Activated CD4-positive, alpha-beta T cell treated with anti-CD3 and anti-CD28 coated beads, Interleukin-2, amount 10 ng/mL, durations not matched to agents 24 days and 14 days (primary cell): ENCODE data around the gene DGKB. TPM values are rescaled to one million over a fixed set of nuclear protein-coding genes. Genes with fewer than 3 reads are reported as not detected.

Source experiments
- DNase-seq: peaks from one replicate; pipeline ENCODE4 v3.0.0; 2022
- H3K27ac Mint-ChIP-seq: one replicate; pipeline ENCODE4 v1.8.0; 2022; ENCODE audit warnings: mild to moderate bottlenecking, mixed read lengths
- H3K27me3 Mint-ChIP-seq: one replicate; pipeline ENCODE4 v1.8.0; 2022; ENCODE audit warnings: mixed read lengths
- H3K36me3 Mint-ChIP-seq: one replicate; pipeline ENCODE4 v1.8.0; 2022; ENCODE audit warnings: low read depth, mild to moderate bottlenecking, mixed read lengths
- H3K4me1 Mint-ChIP-seq: one replicate; pipeline ENCODE4 v1.8.0; 2021; ENCODE audit warnings: mixed read lengths
- H3K4me3 Mint-ChIP-seq: one replicate; pipeline ENCODE4 v1.8.0; 2022; ENCODE audit warnings: mild to moderate bottlenecking, moderate library complexity, mixed read lengths
- H3K9me3 Mint-ChIP-seq: one replicate; pipeline ENCODE4 v1.8.0; 2021; ENCODE audit warnings: mixed read lengths
- intact Hi-C: fragments of 100-400 bp; cut with micrococcal nuclease; formaldehyde crosslinking; loops from one replicate; pipeline ENCODE4 v1.15.1; 2023
- total RNA-seq: library from RNA; stranded (reverse); gene quantifications from 2 replicates; pipeline ENCODE4 v1.2.3, GENCODE V29; 2022

Gene DGKB
- total RNA-seq, 1 donor from 2014 or later: not detected

DNA sequence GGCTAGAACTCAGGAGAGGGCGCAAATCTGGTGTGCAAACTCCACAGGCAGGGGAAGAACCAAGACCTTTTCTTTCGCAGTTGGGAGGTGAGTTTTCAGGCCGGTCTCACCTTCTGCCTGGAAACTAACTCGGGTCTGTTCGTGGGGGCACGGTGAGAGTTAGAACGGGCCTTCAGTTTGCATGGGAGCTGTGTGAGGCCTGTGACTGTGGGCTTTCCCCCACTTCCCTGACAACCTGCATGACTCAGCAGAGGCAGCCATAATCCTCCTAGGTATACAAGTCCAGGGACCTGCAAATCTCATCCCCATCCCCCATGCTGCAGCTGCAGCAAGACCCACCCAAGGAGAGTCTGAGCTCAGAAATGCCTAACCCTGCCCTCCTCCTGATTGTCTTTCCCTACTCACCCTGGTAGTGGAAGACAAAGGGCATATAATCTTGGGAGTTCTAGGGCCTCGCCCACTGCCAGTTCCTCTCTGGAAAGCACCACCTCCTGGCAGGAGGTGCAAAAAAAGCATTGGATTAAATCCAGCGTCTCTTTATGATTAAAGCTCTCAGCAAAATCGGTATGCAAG lies 718.2 kb downstream of the DGKB start:
- H3K36me3 Mint-ChIP-seq: no peaks in the 10 kb centered on the region
- H3K4me3 Mint-ChIP-seq: no peak overlapping the region
- peaks cover 4% of the 10 kb centered on the region for H3K9me3 Mint-ChIP-seq
- intact Hi-C loops: no loop called here
- DNase-seq: no peak
- H3K27me3 Mint-ChIP-seq: no peaks in the 10 kb centered on the region
- H3K27ac Mint-ChIP-seq: no peak overlapping the region
- no peaks in the 10 kb centered on the region for H3K4me1 Mint-ChIP-seq

DNA sequence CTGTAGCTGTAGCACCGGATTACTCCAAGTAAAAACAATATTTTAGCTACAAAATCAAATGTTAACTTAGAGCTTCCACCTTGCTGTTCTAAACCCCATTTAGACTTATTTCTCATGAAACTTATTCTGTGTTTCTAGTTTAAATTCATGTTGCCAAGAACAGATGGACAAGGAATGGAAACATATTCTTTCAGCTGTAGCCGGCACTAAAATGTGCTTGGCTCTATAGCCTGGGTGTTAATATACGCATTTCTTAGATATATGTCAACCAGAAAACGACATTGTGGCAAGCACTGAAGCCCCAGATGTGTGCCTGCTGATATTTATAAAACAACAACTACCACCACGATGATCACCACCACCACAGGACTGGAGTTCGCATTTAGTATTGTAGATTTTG lies 722.8 kb downstream of the DGKB start:
- H3K4me1 Mint-ChIP-seq: no peaks in the 10 kb centered on the region
- no peak overlapping the region for H3K4me3 Mint-ChIP-seq
- DNase-seq: no peak

DNA sequence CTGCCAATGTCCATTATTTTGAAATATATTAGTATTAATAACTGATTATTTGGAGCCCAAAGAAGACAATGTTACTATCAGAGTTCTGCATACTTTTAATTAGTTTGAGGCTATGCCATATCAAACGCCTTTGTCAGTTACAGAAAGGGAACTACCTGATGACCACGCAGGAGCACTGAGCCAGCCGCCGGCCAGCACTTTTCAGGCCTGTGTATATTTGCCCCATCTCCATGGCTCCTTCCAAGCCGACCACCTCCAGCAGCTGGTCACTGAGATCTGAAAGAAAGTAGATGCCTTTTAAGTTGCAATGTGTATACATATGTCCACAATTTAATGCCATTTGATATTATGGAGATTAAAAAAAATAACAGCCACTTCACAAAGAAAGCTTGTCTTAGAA lies 724.7 kb downstream of the DGKB start:
- Mint-ChIP-seq H3K9me3 (no peaks in the 10 kb centered on the region), H3K4me3 (no peak overlapping the region), H3K36me3 (no peaks in the 10 kb centered on the region), H3K27me3 (no peaks in the 10 kb centered on the region), H3K4me1 (no peaks in the 10 kb centered on the region), H3K27ac (no peak overlapping the region)
- intact Hi-C loops: no loop called here
- no peak for DNase-seq

More for the DNA sequence above, 722.8 kb downstream of the DGKB start:
- Mint-ChIP-seq H3K27ac (no peak overlapping the region), H3K27me3 (no peaks in the 10 kb centered on the region), H3K36me3 (no peaks in the 10 kb centered on the region), H3K9me3 (no peaks in the 10 kb centered on the region)
- intact Hi-C loops: no loop called here

DNA sequence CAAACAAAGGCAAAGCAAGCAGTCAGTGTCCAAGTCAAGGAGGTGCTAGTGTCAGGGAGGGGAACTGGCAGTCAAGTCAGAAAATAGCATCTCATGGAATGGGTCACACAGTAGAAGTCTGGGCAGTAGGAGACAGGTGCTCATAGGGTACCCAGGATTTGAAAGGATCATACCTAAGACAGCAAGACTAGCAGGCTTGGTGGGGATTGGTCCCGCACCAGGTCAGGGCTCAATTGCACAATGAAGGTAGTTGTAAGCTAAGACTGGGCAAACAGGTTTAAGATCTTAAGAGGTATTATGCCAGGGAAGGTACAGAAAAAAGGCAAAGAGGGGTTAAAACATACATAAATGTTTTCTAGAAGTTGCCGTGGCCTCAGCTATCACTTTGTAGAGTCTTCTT lies 731.7 kb downstream of the DGKB start:
- Mint-ChIP-seq H3K27ac (no peak overlapping the region), H3K4me3 (no peak overlapping the region), H3K4me1 (no peaks in the 10 kb centered on the region), H3K9me3 (peaks cover 6% of the 10 kb centered on the region), H3K36me3 (no peaks in the 10 kb centered on the region), H3K27me3 (no peaks in the 10 kb centered on the region)
- intact Hi-C loops: no loop called here
- no peak for DNase-seq

DNA sequence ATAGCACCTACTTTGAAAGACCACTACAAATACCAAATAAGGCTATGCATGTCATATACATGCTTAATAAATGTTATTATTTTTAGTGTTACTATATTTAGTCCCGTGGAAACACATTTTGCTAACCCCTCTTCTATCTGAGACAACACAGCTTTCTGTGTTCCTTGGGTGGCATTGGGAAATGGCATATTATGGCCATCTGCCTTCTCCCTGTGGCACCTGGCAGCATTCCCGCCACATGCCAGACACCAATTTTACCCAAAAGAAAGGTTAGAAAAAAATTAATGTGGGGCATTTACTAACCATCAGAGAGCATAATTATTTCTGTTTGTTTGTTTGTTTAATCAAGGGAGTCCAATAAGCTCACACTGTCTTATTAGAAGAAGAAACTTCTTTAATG lies 744.4 kb downstream of the DGKB start:
- Mint-ChIP-seq H3K27ac (no peak overlapping the region), H3K9me3 (peaks cover 5% of the 10 kb centered on the region), H3K36me3 (no peaks in the 10 kb centered on the region), H3K4me1 (no peaks in the 10 kb centered on the region), H3K4me3 (no peak overlapping the region), H3K27me3 (no peaks in the 10 kb centered on the region)
- no peak for DNase-seq
- intact Hi-C loops: no loop called here

DNA sequence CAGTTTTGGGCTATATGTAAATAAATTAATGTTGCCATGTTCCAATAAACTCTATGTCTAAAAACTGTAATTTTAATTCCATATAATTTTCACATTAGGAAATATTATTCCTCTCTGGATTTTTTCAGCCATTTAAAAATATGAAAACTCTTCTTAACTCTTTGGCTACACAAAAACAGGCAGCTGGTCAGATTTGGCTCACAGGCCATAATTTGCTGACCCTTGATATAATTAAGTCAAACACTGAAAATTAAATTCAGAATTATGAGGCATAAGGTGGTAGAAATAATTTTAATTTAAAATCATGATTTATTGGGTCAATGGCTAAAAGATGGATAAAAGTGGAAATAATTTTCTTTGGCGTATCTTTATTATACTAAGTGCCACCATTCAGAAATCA lies 746.1 kb downstream of the DGKB start:
- no peaks in the 10 kb centered on the region for H3K4me1 Mint-ChIP-seq
- H3K27ac Mint-ChIP-seq: no peak overlapping the region
- H3K36me3 Mint-ChIP-seq: no peaks in the 10 kb centered on the region
- H3K27me3 Mint-ChIP-seq: no peaks in the 10 kb centered on the region
- H3K4me3 Mint-ChIP-seq: no peak overlapping the region
- peaks cover 5% of the 10 kb centered on the region for H3K9me3 Mint-ChIP-seq
- intact Hi-C loops: no loop called here
- no peak for DNase-seq

DNA sequence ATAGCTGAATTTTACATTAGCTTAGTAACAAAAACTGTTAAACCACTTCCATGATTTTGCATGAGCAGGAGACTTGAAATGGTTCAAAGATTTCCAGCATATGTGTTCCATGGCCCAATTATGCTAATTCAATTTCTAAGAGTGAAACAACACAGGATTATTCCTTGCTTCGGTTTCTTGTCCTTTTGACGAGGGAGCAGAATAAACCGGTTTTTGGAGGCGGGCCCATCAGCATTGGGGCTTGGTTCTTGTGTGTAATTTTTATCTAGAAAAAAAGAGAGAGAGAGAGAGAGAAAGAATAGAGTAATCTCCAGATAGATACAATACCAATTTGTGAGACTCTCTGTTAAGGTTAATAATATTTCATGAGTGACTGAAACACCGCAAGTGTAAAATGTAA lies 753.6 kb downstream of the DGKB start:
- H3K36me3 Mint-ChIP-seq: no peaks in the 10 kb centered on the region
- DNase-seq: no peak
- H3K27me3 Mint-ChIP-seq: no peaks in the 10 kb centered on the region
- H3K27ac Mint-ChIP-seq: no peak overlapping the region
- no peaks in the 10 kb centered on the region for H3K4me1 Mint-ChIP-seq
- no peaks in the 10 kb centered on the region for H3K9me3 Mint-ChIP-seq
- H3K4me3 Mint-ChIP-seq: no peak overlapping the region
- intact Hi-C loops: no loop called here

DNA sequence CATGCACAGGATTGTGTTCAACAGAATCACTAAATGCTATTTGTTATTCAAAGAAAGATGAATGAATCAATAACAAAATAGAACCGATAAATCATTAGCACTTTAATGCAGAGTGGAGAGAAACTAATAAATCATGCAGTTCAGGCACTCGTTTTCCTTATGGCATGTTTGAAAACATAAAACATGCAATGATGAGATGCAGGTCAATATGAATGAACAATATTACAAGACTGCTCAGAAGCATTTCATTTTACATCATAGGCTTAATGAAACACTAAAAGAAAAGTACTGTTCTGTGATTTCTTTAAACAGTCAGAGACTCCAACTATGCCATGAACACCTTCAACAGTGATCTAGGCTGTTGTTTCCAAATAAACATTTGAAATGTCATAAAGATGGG lies 755.0 kb downstream of the DGKB start:
- H3K36me3 Mint-ChIP-seq: no peaks in the 10 kb centered on the region
- no peak for DNase-seq
- intact Hi-C loops: no loop called here
- H3K4me3 Mint-ChIP-seq: no peak overlapping the region
- H3K9me3 Mint-ChIP-seq: no peaks in the 10 kb centered on the region
- H3K27ac Mint-ChIP-seq: no peak overlapping the region
- no peaks in the 10 kb centered on the region for H3K4me1 Mint-ChIP-seq
- no peaks in the 10 kb centered on the region for H3K27me3 Mint-ChIP-seq

DNA sequence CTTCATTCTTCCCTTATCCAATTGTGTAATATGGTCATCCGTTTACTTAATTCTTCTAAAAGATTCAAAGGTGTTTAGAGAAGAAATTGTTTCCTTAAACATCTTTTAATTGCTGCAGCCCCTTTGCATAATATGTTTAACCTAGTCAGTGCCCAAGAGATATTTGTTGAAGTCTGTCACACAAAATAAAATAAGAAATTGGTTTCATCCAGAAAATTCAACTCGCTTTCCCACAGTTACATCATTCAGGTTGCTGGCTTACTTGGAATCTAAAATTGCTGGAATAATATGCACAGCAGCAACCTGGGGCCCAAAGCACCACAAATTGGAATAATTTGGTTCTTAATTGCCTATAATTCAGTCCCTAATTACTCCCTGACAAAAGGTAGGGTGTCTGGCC lies 758.0 kb downstream of the DGKB start:
- Mint-ChIP-seq H3K4me1 (no peaks in the 10 kb centered on the region), H3K27me3 (no peaks in the 10 kb centered on the region), H3K9me3 (no peaks in the 10 kb centered on the region), H3K27ac (no peak overlapping the region), H3K4me3 (no peak overlapping the region), H3K36me3 (no peaks in the 10 kb centered on the region)
- no peak for DNase-seq
- intact Hi-C loops: no loop called here

DNA sequence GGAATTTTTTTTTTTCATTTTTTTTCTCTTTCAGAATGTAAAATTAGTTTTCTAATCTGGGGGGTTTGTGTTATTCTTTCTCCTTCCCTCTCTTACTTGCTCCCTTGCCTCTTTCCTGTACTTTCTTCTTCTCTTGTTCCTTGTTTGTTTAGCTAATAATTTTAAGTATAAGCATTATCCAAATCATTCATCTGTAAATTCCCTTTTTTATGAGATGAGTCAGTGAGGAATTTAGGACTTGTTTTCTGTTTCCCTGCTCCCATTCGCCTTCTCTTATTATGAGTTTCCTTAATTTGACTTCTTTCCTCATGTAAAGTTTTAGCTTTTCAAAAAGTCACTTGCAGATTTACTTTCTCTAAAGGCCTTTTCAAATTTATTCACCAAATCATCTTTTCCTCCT lies 758.4 kb downstream of the DGKB start:
- no peak overlapping the region for H3K4me3 Mint-ChIP-seq
- intact Hi-C loops: no loop called here
- no peak for DNase-seq
- no peaks in the 10 kb centered on the region for H3K27me3 Mint-ChIP-seq
- H3K36me3 Mint-ChIP-seq: no peaks in the 10 kb centered on the region
- no peaks in the 10 kb centered on the region for H3K9me3 Mint-ChIP-seq
- H3K27ac Mint-ChIP-seq: no peak overlapping the region
- H3K4me1 Mint-ChIP-seq: no peaks in the 10 kb centered on the region

DNA sequence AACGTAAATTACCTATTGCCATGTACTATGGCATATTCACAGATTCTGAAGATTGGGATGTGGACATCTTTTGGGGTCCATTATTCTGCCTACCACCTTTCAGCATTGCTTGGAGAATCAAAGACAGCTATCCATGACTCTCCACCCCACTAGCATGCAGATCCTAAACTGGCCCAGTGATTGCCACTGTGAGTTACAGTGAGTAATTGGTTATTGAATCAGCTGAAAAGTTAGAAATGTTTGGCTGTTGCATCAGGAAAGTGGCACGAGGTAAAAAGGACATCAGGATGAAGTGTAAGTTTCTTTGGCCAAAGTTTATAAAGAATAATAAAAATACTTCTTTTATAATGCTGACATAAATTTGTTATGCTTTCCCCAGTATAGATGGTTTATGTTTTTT lies 764.9 kb downstream of the DGKB start:
- H3K27me3 Mint-ChIP-seq: no peaks in the 10 kb centered on the region
- intact Hi-C loops: no loop called here

DNA sequence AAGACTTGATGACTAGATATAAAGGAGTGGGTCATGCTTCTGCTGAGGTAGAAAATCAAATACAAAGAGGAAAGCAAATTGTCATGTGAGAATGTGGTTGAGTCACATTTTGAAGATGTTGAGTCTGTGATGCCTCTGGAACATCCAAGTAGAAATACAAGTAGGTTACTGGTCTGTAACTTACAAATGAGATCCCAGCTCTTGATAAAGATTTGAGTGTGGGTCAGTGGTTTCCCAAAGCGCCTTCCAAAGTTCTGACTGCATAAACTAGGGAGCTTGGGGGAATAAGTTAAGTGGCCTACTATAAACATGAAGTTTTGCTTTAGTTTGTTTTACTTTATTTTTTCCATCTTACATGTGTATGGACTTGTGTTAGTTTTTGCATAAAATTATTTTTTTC lies 768.8 kb downstream of the DGKB start:
- Mint-ChIP-seq H3K9me3 (no peaks in the 10 kb centered on the region), H3K27me3 (no peaks in the 10 kb centered on the region), H3K27ac (no peak overlapping the region), H3K4me3 (no peak overlapping the region), H3K4me1 (no peaks in the 10 kb centered on the region), H3K36me3 (no peaks in the 10 kb centered on the region)
- intact Hi-C loops: no loop called here
- DNase-seq: no peak

More for the DNA sequence above, 764.9 kb downstream of the DGKB start:
- H3K4me1 Mint-ChIP-seq: no peaks in the 10 kb centered on the region
- H3K27ac Mint-ChIP-seq: no peak overlapping the region
- no peak overlapping the region for H3K4me3 Mint-ChIP-seq
- no peaks in the 10 kb centered on the region for H3K9me3 Mint-ChIP-seq
- H3K36me3 Mint-ChIP-seq: no peaks in the 10 kb centered on the region
- no peak for DNase-seq

DNA sequence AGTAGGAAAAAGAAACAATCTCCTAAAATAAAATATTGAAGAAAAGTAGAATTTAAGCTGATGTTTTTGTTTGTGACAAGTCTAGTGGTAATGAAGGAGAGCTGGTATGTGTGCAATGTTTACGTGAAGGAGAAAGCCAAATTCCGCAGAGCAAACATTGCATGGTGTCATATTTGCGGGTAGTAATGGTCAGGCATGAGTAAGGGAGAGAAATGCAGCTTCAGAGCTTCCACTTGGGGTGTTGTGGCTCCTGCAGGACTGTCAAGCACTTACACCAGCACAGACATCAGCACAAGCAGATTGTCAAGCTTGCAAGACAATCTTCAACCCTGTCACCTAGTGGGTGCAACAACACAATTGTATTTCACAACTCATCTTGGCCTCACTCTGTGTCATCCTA lies 776.6 kb downstream of the DGKB start:
- intact Hi-C loops: no loop called here
- no peak overlapping the region for H3K27ac Mint-ChIP-seq

DNA sequence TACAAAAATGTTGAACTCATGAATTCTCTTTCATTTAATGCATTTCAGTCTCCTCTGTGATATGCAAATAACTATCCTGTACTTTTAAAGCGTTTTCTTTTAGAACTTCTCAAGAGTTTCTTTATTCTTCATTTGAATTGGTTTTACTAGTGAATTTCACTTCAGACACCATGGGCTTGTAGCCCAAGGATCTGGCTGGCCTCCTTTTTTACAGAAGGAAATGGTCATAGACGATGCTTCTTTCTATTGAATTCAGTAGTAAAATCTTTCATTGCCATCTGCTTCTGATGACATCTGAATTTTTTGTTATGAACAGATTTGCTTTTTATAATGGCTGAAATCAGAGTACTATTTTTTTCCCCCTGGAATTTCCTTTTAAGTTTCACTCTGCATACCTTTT lies 777.8 kb downstream of the DGKB start:
- no peak overlapping the region for H3K27ac Mint-ChIP-seq
- H3K36me3 Mint-ChIP-seq: no peaks in the 10 kb centered on the region
- H3K27me3 Mint-ChIP-seq: no peaks in the 10 kb centered on the region
- intact Hi-C loops: no loop called here
- no peak for DNase-seq
- no peak overlapping the region for H3K4me3 Mint-ChIP-seq
- H3K4me1 Mint-ChIP-seq: no peaks in the 10 kb centered on the region
- H3K9me3 Mint-ChIP-seq: no peaks in the 10 kb centered on the region

More for the DNA sequence above, 776.6 kb downstream of the DGKB start:
- Mint-ChIP-seq H3K4me3 (no peak overlapping the region), H3K4me1 (no peaks in the 10 kb centered on the region), H3K27me3 (no peaks in the 10 kb centered on the region), H3K36me3 (no peaks in the 10 kb centered on the region), H3K9me3 (no peaks in the 10 kb centered on the region)
- no peak for DNase-seq

DNA sequence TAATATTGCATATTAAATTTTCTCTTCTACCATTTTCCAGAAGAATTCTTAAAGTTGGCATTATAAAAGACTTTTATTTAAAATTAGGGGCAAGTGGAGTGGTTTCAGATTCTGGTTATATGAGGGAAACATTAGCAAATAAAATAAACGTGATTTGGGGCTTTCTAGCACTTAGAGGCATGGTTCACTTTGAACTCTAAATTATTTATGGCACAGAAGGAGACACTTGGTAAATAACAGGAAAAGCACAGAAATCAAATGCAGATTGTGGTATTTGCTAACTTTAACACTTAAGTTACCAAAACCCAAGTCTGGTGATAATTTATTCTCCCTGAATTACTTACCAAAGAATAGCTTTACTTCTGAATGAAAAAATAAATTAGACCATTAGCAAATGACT lies 778.6 kb downstream of the DGKB start:
- intact Hi-C loops: no loop called here
- no peaks in the 10 kb centered on the region for H3K4me1 Mint-ChIP-seq
- no peaks in the 10 kb centered on the region for H3K27me3 Mint-ChIP-seq
- H3K4me3 Mint-ChIP-seq: no peak overlapping the region
- H3K36me3 Mint-ChIP-seq: no peaks in the 10 kb centered on the region
- no peak overlapping the region for H3K27ac Mint-ChIP-seq
- no peaks in the 10 kb centered on the region for H3K9me3 Mint-ChIP-seq
- DNase-seq: no peak
